ENCODE results near the gene JDP2.

DNA sequence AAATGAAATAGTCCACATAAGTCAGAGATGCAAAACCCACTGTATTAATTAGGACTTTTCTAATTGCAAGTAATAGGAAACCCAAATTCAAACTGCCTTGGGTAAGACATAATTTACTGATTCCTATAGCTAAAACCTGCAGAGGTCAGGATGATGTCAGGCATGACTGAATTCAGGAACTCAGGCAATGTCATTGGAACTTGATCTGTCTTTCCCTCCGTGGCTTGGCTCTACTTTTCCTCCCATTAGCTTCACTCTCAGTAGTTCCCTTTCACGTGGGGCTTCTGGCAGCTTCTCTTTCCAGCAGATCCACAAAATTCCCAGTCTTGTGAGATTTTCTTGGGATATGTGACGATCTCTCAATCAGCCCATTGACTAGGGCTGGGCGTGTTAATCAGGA lies 2.4 kb upstream of the JDP2 start:
- TF ChIP-seq CTCF (IDR thresholded peaks at IDR 0.05; ENCODE audit: insufficient read depth, low read depth, low read length): no peak
- TF ChIP-seq EZH2 (IDR thresholded peaks at IDR 0.05; ENCODE audit: insufficient read depth, low read length): no peak
